HG03196 (cell line): ENCODE results near the gene SND1.

Experiments
- ATAC-seq: cut with Tn5 transposase; IDR thresholded peaks from one replicate; pipeline ENCODE4 v1.9.1; 2021; ENCODE audit not compliant: unreplicated experiment

Gene SND1

DNA sequence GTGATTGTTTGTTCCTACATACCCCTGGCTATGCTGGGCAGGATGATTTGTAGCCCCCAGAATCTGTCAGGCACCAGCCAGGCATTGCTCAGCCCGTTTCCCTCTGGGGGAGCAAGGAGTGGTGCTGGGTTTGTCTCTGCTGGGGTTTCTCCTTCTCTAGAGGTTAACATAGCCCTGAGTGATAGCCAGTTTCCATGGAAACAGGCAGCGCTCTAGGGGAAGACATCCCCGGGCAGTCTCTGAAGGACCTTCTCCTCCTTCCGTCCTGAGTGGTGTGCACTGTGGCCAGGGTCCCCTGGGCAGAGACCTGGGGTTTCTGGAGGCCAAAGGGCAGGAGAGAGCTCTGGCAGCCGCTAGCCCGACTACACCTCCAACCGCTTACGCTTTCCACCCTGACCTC is 429.8 kb downstream of the SND1 start:
- no peak for ATAC-seq

DNA sequence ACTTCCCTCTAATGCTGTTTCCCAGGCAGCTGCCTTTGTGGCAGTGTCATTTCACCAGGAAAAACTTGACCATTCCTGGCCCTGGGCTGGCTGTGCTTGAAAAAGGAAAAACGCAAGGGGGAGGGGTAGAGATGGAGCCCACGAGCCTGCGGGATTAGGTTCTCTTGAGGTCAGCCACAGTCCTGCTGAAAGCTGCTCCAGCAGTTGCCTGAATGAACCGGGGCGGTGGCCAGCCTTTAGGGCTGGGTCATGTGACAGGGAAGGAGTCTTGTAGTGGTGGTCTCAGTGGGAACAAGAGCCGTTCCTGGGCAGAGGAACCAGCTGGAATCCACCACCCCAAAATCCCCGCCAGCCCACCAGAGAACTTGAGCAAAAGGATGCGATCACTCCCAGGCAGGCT is 430.4 kb downstream of the SND1 start:
- ATAC-seq, result no peak

DNA sequence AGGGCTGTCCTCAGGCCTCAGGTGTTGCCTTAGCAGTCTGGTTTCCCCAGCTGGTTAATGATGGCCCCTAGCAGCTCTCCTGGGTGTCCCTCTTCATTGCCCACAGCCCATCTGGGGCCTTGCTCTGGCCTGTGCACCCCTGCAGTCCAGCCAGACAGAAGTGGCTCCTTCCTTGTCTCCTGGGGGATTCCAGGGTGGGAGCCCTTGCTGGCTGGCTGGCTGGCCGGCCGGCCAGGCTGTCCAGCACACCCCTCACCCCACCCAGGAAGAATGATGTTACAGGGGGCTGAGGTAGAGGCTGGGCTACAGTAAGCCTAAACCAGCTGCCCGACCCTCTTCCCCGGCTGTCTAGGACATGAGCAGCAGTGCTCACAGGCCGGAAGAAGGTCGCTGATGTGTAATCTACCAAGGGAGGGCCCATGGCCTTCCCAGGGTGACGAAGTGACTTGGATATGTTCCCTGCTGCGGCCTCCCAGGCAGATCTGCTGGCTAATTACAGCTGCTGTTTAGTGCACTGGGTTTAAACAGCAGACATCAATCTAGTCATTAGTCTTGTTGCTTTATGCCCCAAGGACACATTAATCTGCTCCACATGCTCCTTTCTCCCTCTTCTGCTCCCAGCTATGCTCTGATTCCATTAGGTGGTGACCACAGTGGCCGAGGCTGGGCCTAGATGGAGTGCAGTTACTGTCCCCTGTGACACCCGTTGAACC is 433.1 kb downstream of the SND1 start:
- no peak for ATAC-seq

- no peak for ATAC-seq
These were observed 438.5 kb downstream of the SND1 start for GRCh38 chr7:128090492-128090891.

GRCh38 chr7:128091106-128091505 is 439.1 kb downstream of the SND1 start:
- no peak for ATAC-seq

DNA sequence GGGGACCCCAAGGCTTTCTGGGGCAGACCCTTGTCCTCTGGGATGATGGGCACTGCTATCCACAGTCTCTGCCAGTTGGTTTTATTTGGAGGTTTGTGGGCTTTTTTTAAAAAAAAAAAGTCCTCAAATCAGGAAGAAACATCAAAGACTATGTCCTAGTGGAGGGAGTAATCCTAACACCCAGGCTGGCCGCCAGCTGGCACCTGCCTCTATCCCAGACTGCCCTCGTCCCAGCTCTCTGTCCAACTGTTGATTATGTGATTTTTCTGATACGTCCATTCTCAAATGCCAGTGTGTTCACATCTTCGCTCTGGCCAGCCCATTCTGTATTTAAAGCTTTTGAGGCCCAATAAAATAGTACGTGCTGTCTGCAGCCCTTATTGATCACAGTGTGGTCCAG is 440.2 kb downstream of the SND1 start:
- no peak for ATAC-seq

DNA sequence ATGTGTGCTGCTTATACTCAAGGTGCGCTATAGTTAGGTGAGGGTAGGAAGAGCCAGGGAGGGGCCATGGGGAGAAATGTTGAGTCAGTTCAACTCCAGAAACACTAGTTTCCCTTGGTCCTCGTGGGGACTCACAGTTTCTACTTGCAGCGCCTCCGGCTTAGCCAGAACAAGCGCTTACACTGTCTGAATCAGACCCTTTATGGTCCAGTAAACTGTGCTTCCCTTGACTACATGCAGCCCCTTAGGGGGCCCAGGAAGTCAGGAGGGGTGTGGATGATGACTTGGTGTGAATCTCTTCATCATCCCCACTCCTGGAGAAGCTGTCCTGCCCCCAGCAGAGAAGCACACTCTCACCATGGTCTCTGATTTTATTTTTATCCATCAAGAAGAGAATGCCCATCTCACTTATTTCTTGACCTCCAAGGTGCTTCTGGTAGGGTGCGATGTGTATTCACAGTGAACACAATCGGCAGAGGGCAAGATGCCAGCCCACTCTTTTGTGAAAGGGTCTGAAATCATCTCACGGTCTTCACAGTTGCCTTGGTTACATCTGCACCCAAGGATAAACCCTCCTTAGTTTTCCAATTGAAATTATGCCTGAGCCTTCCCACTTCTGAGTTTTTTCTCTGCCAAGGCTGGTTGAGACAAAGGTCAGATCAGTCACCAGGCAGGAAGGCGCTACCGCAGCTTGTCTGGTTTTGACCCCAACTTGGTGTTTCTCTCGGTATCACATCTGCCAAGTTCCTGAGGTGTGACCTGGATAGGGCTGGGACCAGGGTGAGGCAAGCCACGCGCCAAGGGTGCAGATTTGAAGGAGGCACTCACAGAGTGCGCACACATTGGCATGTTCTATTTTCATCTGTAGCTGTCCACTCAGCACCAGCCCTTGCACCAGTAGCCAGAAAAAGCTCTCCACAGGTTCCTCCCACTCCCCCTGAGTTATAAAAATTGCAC is 441.9 kb downstream of the SND1 start:
- no peak for ATAC-seq

DNA sequence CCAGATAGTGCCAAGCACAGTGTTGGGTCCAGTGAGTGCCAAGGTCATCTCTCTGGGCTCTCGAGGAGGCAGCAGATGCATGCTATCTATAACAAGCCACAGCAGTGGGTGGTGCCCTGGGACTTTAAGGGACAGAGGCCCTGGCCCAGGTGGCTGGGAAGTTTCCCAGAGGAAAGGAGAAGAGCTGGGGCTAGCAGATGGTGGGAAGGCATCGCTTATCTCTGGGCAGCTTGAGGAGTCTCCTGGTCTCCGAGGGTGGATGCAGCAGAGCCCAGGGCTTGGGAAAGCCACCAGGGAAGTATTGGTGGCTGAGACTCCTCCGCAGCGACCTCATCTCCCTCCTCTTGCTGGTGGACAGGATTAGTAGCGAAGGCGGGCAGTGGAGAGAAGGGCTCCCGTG is 442.7 kb downstream of the SND1 start:
- ATAC-seq, result no peak

GRCh38 chr7:128097211-128097731 is 445.3 kb downstream of the SND1 start:
- no peak for ATAC-seq

DNA sequence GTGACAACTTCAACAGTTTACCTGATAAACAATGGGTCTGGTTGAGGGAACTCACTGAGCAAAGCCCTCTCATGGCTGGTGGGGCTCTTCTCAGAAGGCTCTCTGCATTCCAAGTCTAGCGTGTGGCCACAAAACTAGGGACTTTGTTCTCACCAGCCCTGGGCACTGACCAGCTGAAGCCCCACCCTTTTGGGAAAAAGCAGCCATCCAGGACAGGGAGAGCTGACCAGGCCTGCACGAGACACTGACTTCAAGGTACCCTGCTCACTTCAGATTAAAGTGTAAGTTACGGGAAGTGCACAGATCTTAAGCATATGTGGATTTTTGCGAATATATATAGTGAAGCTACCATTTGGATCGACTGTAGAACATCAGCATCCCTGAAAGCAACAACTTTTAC is 446.6 kb downstream of the SND1 start:
- ATAC-seq, result no peak

- no peak for ATAC-seq
These were observed 447.2 kb downstream of the SND1 start for GRCh38 chr7:128099204-128099671.

- no peak for ATAC-seq
These were observed 448.4 kb downstream of the SND1 start for GRCh38 chr7:128100225-128100948.

DNA sequence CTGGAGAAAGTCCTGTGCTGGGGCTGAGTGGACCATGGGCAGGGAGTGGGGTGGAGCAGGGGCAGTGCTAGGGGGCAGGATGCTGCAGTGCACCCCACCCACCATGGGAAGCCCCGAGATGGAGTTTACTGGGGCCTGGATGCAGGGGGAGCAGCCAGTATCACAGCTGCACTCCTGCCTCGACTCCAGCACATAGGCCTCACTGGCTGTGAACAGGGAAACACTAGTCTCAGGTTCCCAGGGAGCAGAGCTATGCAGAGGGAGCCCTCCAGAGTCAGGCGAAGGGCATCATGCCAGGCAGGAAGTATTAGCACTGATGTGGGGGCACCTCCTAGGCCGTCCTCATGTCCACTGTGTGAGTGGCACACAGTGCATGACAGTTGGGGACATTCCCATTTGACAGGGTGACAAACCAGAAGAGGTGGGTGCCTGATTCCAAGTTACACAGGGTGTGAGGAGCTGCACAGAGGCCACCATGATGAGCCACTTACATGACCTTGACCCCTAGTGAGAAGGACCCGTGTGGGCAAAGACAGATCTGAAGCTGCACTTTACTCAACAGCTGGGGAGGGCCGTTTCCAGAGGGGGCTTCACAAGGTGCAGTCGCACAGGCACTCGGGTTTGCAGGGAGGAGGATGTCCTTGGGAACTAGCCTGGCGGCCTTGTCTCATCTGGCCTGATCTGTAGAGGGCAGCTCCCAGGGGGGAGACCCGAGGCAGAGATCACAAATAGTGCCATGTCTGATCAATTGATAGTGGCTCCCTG is 449.1 kb downstream of the SND1 start:
- ATAC-seq, result no peak

GRCh38 chr7:128102490-128103291 is 450.7 kb downstream of the SND1 start:
- no peak for ATAC-seq

DNA sequence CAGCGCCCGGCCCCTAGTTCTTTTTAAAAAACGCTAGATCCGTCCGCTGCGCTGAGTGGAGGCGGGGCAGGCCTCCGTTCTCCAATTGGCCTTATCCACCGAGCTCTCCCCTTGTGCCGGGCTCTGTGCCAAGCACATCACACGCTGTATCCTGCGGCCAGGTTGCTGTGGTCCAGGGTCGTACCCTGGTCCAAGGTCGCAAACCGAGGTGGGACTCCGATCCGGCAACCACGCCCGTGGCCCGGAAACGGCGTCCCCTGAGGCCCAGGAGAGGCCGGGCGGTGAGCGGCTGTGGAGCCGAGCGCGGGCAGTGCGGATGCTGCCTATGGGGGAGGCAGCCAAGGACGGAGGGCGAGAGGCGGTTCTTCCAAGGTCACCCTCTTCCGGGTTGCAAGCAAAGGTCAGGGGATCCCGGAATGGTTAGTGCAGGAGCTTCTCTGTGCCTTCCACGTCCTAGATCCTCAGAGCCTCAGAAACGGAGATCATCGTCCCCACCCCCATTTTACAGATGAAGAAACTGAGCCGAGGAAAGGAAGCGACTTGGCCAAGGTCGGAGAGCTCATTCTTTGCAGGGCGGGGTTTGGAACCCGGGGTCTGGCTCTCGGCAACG is 451.6 kb downstream of the SND1 start:
- ATAC-seq, result no peak

DNA sequence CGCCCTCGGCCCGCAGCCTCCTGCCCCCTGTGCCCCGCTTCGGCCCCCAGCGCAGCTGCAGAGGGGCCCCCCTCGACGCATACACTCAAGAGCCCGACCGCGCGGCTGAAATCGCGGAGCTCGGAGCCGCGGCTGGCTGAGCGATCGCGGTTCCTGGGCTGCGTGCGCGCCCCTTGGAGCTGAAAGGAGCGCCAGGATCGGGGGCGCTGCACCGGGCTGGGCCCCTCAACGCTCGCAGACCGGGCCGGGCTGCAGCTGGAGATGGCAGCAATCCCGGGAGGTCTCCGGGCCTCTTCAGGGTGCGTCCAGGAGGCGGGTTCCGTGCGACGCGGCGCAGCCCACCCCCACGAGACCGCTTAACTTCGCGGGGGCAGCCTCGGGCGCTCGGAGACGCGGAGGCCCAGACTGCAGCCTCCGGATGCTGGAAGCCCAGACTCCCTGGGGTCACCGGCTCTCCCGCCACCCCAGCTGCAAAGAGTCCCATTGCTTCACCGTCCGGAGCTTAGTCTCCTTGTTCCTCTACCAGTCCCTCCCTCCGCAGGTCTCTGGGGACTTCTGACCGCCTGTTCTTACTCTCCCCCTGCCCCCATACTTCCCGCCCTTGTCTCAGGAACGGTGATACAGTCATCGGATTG is 452.2 kb downstream of the SND1 start:
- ATAC-seq, result no peak

DNA sequence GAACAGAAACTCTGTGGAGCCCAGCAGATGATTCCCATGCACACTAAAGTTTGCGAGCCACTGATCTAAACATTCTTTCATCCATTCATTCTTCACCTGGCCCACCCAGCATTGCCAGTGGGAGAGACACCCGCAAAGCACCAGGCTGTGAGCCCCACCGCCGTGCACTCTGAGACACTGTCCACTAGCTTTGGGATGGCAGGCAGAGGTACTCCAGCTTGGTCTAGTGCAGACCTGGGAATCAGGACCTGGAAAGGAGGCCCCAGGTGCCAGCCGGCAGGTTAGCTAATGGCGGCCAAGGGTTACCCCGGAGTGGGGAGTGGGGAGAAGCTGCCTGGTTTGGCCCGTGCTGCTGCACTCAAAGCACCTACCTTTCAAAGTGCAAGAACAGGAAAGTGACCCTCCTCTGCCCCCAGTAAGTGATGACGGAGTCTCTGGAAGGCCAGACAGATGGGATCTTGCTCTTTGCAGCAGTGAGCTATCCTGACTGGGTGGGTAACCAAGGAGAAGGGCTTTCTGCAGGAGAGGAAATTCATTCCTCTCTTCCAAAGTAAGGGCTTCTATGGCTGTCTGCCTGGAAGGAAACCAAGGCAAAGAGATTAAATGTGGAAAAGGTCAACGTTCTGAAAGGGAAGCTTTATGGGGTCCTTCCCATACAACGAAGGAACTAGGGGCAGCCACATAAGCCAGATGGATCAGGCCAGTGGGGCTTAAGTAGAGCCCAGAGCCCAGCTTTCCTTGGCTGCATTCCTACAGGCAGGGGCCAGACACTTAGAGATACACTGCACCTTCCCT is 453.4 kb downstream of the SND1 start:
- no peak for ATAC-seq

- no peak for ATAC-seq
These were observed 454.8 kb downstream of the SND1 start for GRCh38 chr7:128106821-128107220.
